HEK293 (cell line): ENCODE results near the gene FYB2.

ENCODE experiments used
- CTCF ChIA-PET: fragments of 350-600 bp; formaldehyde crosslinking; extraction: SDS; loops from one replicate; lab custom pipeline; 2021; ENCODE audit warnings: antibody characterized with exemption; lab: Yijun Ruan, JAX
- POLR2A ChIA-PET: fragments of 300-600 bp; formaldehyde crosslinking; extraction: SDS; loops from one replicate; lab custom pipeline; 2020; ENCODE audit warnings: antibody characterized with exemption, inconsistent platforms; lab: Yijun Ruan, JAX
- H3K27ac ChIP-seq: fragments of 200-500 bp; sonication (Bioruptor generic); 2 replicates; pipeline ENCODE4 v1.5.1; 2014; ENCODE audit warnings: low read depth, low read length, control low read depth, inconsistent platforms; ENCODE audit errors: extremely low read depth
- H3K36me3 ChIP-seq, 2 experiments: fragments of 200-500 bp in 1 of 2; sonication (Bioruptor generic) in 1 of 2; 1 replicate in 1 of 2; 2 replicates in 1 of 2; pipeline ENCODE4 v1.5.1; 2014 to 2017; ENCODE audit warnings: inconsistent platforms in 2 of 2, low read length in 2 of 2; ENCODE audit not compliant: control insufficient read depth in 2 of 2, insufficient read depth in 1 of 2
- H3K4me1 ChIP-seq: fragments of 200-500 bp; sonication (Bioruptor generic); 2 replicates; pipeline ENCODE4 v1.5.1; 2014; ENCODE audit warnings: mild to moderate bottlenecking, low read length, inconsistent platforms; ENCODE audit not compliant: control insufficient read depth, insufficient read depth
- H3K4me3 ChIP-seq: 2 replicates; pipeline ENCODE4 v1.5.1; 2011; ENCODE audit warnings: low read depth, mild to moderate bottlenecking, control low read depth, low read length, moderate library complexity
- H3K9me3 ChIP-seq: fragments of 200-500 bp; sonication (Bioruptor generic); 2 replicates; pipeline ENCODE4 v1.5.1; 2014; ENCODE audit warnings: low read depth, low read length, inconsistent platforms; ENCODE audit not compliant: control insufficient read depth, insufficient read depth
- GFI1B ChIP-seq: fragments of 450-650 bp; formaldehyde crosslinking; IDR thresholded peaks from 2 replicates; pipeline ENCODE4 v1.5.1; 2016; ENCODE audit warnings: missing biosample characterization, missing genetic modification characterization
- HOXA7 ChIP-seq: sonication (generic); formaldehyde crosslinking; IDR thresholded peaks from 2 replicates; pipeline ENCODE4 v1.8.1; 2022; ENCODE audit warnings: missing genetic modification reagents, borderline replicate concordance
- PRDM6 ChIP-seq: fragments of 450-650 bp; formaldehyde crosslinking; IDR thresholded peaks from 2 replicates; pipeline ENCODE4 v1.5.1; 2017; ENCODE audit warnings: missing biosample characterization, missing genetic modification characterization
- REST ChIP-seq: fragments of 450-650 bp; formaldehyde crosslinking; IDR thresholded peaks from 2 replicates; pipeline ENCODE4 v1.5.1; 2016; ENCODE audit warnings: missing biosample characterization, missing genetic modification characterization
- ZBTB8A ChIP-seq: fragments of 450-650 bp; formaldehyde crosslinking; IDR thresholded peaks from 2 replicates; pipeline ENCODE4 v1.5.1; 2016; ENCODE audit warnings: missing biosample characterization, missing genetic modification characterization
- ZFHX2 ChIP-seq: fragments of 450-650 bp; formaldehyde crosslinking; conservative IDR thresholded peaks from 2 replicates; pipeline ENCODE4 v1.5.1; 2016; ENCODE audit warnings: missing biosample characterization, missing genetic modification characterization
- ZNF18 ChIP-seq: fragments of 450-650 bp; formaldehyde crosslinking; IDR thresholded peaks from 2 replicates; pipeline ENCODE4 v1.5.1; 2016; ENCODE audit warnings: missing biosample characterization, missing genetic modification characterization
- ZNF202 ChIP-seq: fragments of 450-650 bp; formaldehyde crosslinking; IDR thresholded peaks from 2 replicates; pipeline ENCODE4 v1.5.1; 2016; ENCODE audit warnings: missing biosample characterization, missing genetic modification characterization, borderline replicate concordance
- ZNF24 ChIP-seq: fragments of 450-650 bp; formaldehyde crosslinking; IDR thresholded peaks from 2 replicates; pipeline ENCODE4 v1.5.1; 2016; ENCODE audit warnings: missing biosample characterization, missing genetic modification characterization
- ZNF354C ChIP-seq: fragments of 450-650 bp; formaldehyde crosslinking; IDR thresholded peaks from 2 replicates; pipeline ENCODE4 v1.5.1; 2016; ENCODE audit warnings: missing biosample characterization, missing genetic modification characterization, low read depth, borderline replicate concordance
- ZNF426 ChIP-seq: fragments of 450-650 bp; formaldehyde crosslinking; IDR thresholded peaks from 2 replicates; pipeline ENCODE4 v1.5.1; 2017; ENCODE audit warnings: missing biosample characterization, missing genetic modification characterization, mild to moderate bottlenecking, inconsistent platforms, moderate library complexity
- ZNF433 ChIP-seq: fragments of 450-650 bp; formaldehyde crosslinking; IDR thresholded peaks from 2 replicates; pipeline ENCODE4 v1.5.1; 2016; ENCODE audit warnings: missing biosample characterization, missing genetic modification characterization, low read depth
- ZNF449 ChIP-seq: fragments of 450-650 bp; formaldehyde crosslinking; IDR thresholded peaks from 2 replicates; pipeline ENCODE4 v1.5.1; 2017; ENCODE audit warnings: missing biosample characterization, mild to moderate bottlenecking, missing genetic modification characterization, moderate library complexity
- ZNF660 ChIP-seq: fragments of 450-650 bp; IDR thresholded peaks from 2 replicates; pipeline ENCODE4 v1.5.1; 2018; ENCODE audit warnings: missing biosample characterization, mild to moderate bottlenecking, missing genetic modification characterization
- ZNF747 ChIP-seq: fragments of 450-650 bp; formaldehyde crosslinking; IDR thresholded peaks from 2 replicates; pipeline ENCODE4 v1.5.1; 2016; ENCODE audit warnings: missing biosample characterization, missing genetic modification characterization

Gene FYB2

GRCh38 chr1:56715156-56715555 lies 104.0 kb downstream of the FYB2 start:
- no peaks in the 10 kb centered on the region for H3K9me3 ChIP-seq
- CTCF ChIA-PET = no interaction called here
- TF ChIP-seq GFI1B (tag by site-specific recombination) (no peak), ZBTB8A (tag by site-specific recombination) (no peak), ZFHX2 (tag by site-specific recombination) (no peak), ZNF354C (tag by site-specific recombination) (no peak), ZNF24 (no peak), ZNF747 (tag by site-specific recombination) (no peak), ZNF202 (tag by site-specific recombination) (no peak), HOXA7 (CRISPR knock-in tag) (no peak), REST (tag by site-specific recombination) (no peak), ZNF660 (tag by site-specific recombination) (no peak), ZNF426 (no peak), ZNF18 (tag by site-specific recombination) (no peak), ZNF433 (tag by site-specific recombination) (no peak)
- TF ChIP-seq, all 188 proteins: peak for 0
- peaks cover 16% of the 10 kb centered on the region for H3K4me1 ChIP-seq
- no peak overlapping the region for H3K4me3 ChIP-seq
- H3K27ac ChIP-seq = no peak overlapping the region
- POLR2A ChIA-PET = no interaction called here
- no peaks in the 10 kb centered on the region for H3K36me3 ChIP-seq

- Histone ChIP-seq H3K4me1 (peaks cover 19% of the 10 kb centered on the region), H3K4me3 (no peak overlapping the region), H3K27ac (no peak overlapping the region), H3K36me3 (peaks cover 0 to under 1% of the 10 kb centered on the region in 2 experiments; a peak in 2 of 3 replicates)
- ChIA-PET CTCF (interaction anchor here (1.2 kb wide), 1 partner anchor 107 kb away, joined by 4 read pairs; no protein-coding TSS in a partner anchor), POLR2A (no interaction called here)
- TF ChIP-seq ZNF449 (tag by site-specific recombination) = no peak
- peak; percentile 31; the same call in 1 of the 2 replicates for TF ChIP-seq PRDM6 (tag by site-specific recombination)
- TF ChIP-seq, all 188 proteins: peak for 1
- no peaks in the 10 kb centered on the region for H3K9me3 ChIP-seq
These were observed 106.1 kb downstream of the FYB2 start for GRCh38 chr1:56713112-56713511.
